ENCODE results near the gene LRRFIP2.

Gene LRRFIP2

GRCh38 chr3:37024092-37024491 is 150.3 kb downstream of the LRRFIP2 start:
- FAIRE-seq: no peak

DNA sequence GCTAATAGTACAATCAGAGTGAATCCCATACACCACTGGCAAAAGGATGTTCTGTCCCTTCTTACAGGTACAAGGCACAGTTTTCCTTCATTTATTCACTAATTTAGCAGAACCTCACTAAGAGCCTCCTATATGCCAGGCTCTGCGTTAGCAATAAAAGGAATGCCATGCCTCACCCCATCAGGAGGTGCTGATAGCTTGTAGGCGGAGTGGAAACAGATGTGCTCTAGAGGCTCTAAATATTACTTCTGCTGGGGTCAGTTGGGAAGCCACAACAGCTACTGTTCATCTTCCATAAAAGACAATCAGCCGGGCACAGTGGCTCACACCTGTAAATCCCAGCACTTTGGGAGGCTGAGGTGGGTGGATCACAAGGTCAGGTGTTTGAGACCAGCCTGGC is 156.7 kb downstream of the LRRFIP2 start:
- FAIRE-seq: no peak

DNA sequence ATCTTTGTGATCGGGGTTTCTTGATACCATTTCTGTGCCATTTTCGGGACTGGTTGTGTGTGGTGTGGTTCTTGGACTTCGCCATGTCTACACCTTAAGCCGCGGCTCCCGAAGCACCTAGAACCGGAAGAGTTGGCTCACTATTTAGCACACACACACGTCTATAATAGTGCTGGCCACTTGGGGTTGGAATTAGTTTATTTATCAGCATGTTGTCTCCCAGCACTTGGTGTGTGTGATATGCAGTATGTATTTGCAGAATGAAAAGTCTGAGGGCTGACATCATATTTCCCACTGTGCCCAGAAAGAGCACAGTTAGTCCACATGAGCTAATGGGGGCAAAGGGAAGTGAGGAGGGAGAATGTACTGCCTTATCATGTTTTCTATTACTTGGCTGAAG is 157.5 kb downstream of the LRRFIP2 start:
- FAIRE-seq: no peak

GRCh38 chr3:37015642-37016041 is 158.7 kb downstream of the LRRFIP2 start:
- no peak for FAIRE-seq

DNA sequence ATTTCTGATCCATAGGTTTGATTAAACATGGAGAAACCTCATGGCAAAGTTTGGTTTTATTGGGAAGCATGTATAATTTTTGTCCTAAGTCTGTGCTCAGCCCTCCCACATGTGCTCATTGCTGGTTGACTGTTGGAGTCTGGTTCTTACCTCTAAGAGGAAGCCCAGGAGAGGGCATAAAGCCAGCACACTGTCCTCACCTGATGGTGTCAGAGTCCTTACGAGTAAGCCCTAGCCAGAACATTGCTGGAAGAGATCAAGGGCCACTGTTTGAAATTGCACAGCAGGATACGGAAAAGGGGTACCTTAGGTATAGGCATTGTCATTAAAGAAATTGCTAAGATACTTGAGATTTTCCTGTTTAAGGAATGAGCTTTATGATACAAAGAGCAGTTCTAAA is 159.8 kb downstream of the LRRFIP2 start:
- FAIRE-seq: no peak
